Measurements from ENCODE around the gene NPAS2. TPM values are rescaled to one million over a fixed set of nuclear protein-coding genes. Genes with fewer than 3 reads are reported as not detected.
A peak's percentile ranks its signal among the peaks of the same experiment; 100 is the strongest.

NPAS2 gene
- total and polyA plus RNA-seq, 2 donors (not counting 1 experiment from before 2014, with no cell fraction given), result 3.6 to 4.9 TPM

GRCh38 chr2:100820273-100820522 is 259 bp downstream of the NPAS2 start:
- no peak for DNase-seq (ENCODE audit: low read depth in 2 of 2)
- no peak overlapping the region for H3K27ac ChIP-seq (ENCODE audit: insufficient read depth, low read length)
- peak overlapping the region; percentile 54 to 80 (median 71) for H3K4me3 ChIP-seq (replicated peaks in 1 of 4; ENCODE audit: control extremely low read depth in 1 of 4, insufficient read depth in 1 of 4, low read depth in 3 of 4, low read length in 4 of 4)
- no peaks in the 10 kb centered on the region for H3K36me3 ChIP-seq (ENCODE audit: control insufficient read depth, insufficient read depth, low read length)
- H3K4me2 ChIP-seq (ENCODE audit: extremely low read depth, insufficient read depth, low read length), result peak overlapping the region; percentile 77
- H2AFZ ChIP-seq (ENCODE audit: low read length), result peak overlapping the region; percentile 61
- peaks cover 2% of the 10 kb centered on the region for H3K4me1 ChIP-seq (ENCODE audit: control insufficient read depth, extremely low read depth, insufficient read depth, low read length)
- no peaks in the 10 kb centered on the region for H4K20me1 ChIP-seq (ENCODE audit: control insufficient read depth, extremely low read depth, insufficient read depth, low read length)
- H3K9ac ChIP-seq (ENCODE audit: insufficient read depth, low read length), result peak overlapping the region; percentile 67
- TF ChIP-seq EZH2 (IDR thresholded peaks at IDR 0.05; ENCODE audit: low read length, missing control alignments), result no peak
- TF ChIP-seq, protein P1, sequence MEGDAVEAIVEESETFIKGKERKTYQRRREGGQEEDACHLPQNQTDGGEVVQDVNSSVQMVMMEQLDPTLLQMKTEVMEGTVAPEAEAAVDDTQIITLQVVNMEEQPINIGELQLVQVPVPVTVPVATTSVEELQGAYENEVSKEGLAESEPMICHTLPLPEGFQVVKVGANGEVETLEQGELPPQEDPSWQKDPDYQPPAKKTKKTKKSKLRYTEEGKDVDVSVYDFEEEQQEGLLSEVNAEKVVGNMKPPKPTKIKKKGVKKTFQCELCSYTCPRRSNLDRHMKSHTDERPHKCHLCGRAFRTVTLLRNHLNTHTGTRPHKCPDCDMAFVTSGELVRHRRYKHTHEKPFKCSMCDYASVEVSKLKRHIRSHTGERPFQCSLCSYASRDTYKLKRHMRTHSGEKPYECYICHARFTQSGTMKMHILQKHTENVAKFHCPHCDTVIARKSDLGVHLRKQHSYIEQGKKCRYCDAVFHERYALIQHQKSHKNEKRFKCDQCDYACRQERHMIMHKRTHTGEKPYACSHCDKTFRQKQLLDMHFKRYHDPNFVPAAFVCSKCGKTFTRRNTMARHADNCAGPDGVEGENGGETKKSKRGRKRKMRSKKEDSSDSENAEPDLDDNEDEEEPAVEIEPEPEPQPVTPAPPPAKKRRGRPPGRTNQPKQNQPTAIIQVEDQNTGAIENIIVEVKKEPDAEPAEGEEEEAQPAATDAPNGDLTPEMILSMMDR (conservative IDR thresholded peaks at IDR 0.05 in 1 of 2, IDR thresholded peaks at IDR 0.05 in 1 of 2; ENCODE audit: low read depth in 1 of 2, low read length in 2 of 2), result no peak
- H3K79me2 ChIP-seq (ENCODE audit: control insufficient read depth, insufficient read depth, low read length), result no peaks in the 10 kb centered on the region
- no peaks in the 10 kb centered on the region for H3K27me3 ChIP-seq (ENCODE audit: control insufficient read depth, insufficient read depth, low read length)
- no peaks in the 10 kb centered on the region for H3K9me3 ChIP-seq (ENCODE audit: control insufficient read depth, insufficient read depth, low read depth, low read length)

DNA sequence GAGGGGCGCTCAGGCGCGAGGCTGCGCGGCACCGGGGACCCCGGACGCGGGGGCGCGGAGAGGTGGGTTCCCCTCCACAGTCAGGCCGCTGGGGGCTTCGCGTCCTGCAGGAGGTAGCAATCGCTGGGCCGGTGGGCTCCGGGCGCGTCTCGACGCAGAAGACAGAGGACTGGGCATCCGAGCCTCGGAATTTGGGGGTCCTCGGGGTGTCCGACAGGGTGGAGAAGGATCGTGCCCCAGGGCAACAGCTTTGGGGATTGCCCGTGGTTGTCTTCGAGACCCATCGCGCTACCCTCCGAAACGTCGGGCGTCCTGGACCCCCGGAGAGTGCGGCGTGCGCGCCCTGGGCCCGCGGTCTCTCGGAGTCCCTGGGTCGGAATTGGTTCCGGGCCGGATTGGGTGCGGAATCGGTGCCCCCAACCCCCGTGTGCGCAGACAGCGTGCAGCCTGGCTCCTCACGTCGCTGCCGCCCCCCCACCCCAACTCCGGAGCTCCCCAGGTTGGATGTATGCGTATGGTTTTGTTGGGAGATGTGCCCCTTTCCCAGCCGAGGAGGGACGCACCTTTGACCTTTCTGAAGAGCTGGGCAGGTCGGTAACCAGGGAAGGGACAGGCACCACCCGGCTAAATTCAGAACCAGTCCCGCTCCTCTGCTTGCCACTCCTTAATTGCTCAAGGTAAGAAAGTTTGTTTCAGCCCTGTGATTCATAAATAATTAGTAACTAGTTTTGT is 750 bp downstream of the NPAS2 start:
- H3K27me3 ChIP-seq (ENCODE audit: control insufficient read depth, insufficient read depth, low read length), result no peaks in the 10 kb centered on the region
- H3K9me3 ChIP-seq (ENCODE audit: control insufficient read depth, insufficient read depth, low read depth, low read length), result no peaks in the 10 kb centered on the region

GRCh38 chr2:100821255-100821910 is 1.4 kb downstream of the NPAS2 start:
- Histone ChIP-seq H2AFZ (ENCODE audit: low read length) (no peak overlapping the region), H3K9me3 (ENCODE audit: control insufficient read depth, insufficient read depth, low read depth, low read length) (no peaks in the 10 kb centered on the region), H3K4me2 (ENCODE audit: extremely low read depth, insufficient read depth, low read length) (no peak overlapping the region), H4K20me1 (ENCODE audit: control insufficient read depth, extremely low read depth, insufficient read depth, low read length) (no peaks in the 10 kb centered on the region), H3K9ac (ENCODE audit: insufficient read depth, low read length) (no peak overlapping the region), H3K4me3 (replicated peaks in 1 of 4; ENCODE audit: control extremely low read depth in 1 of 4, insufficient read depth in 1 of 4, low read depth in 3 of 4, low read length in 4 of 4) (peak overlapping the region in 3 of 4 experiments; percentile 54 to 80 (median 70)), H3K27me3 (ENCODE audit: control insufficient read depth, insufficient read depth, low read length) (no peaks in the 10 kb centered on the region), H3K36me3 (ENCODE audit: control insufficient read depth, insufficient read depth, low read length) (no peaks in the 10 kb centered on the region), H3K79me2 (ENCODE audit: control insufficient read depth, insufficient read depth, low read length) (no peaks in the 10 kb centered on the region), H3K27ac (ENCODE audit: insufficient read depth, low read length) (no peak overlapping the region), H3K4me1 (ENCODE audit: control insufficient read depth, extremely low read depth, insufficient read depth, low read length) (peaks cover 2% of the 10 kb centered on the region)
- TF ChIP-seq EZH2 (IDR thresholded peaks at IDR 0.05; ENCODE audit: low read length, missing control alignments), result no peak
- TF ChIP-seq, protein P1 (conservative IDR thresholded peaks at IDR 0.05 in 1 of 2, IDR thresholded peaks at IDR 0.05 in 1 of 2; ENCODE audit: low read depth in 1 of 2, low read length in 2 of 2), result peak in 1 of 2 donors; percentile 15
- peak in 1 of 2 donors; percentile 59 for DNase-seq (ENCODE audit: low read depth in 2 of 2)

More for the DNA sequence above, 750 bp downstream of the NPAS2 start:
- no peaks in the 10 kb centered on the region for H3K36me3 ChIP-seq (ENCODE audit: control insufficient read depth, insufficient read depth, low read length)
- H2AFZ ChIP-seq (ENCODE audit: low read length), result peak overlapping the region; percentile 61
- peaks cover 2% of the 10 kb centered on the region for H3K4me1 ChIP-seq (ENCODE audit: control insufficient read depth, extremely low read depth, insufficient read depth, low read length)
- H3K4me3 ChIP-seq (replicated peaks in 1 of 4; ENCODE audit: control extremely low read depth in 1 of 4, insufficient read depth in 1 of 4, low read depth in 3 of 4, low read length in 4 of 4), result peak overlapping the region; percentile 54 to 80 (median 71)
- peak overlapping the region; percentile 9 for H3K27ac ChIP-seq (ENCODE audit: insufficient read depth, low read length)
- H3K4me2 ChIP-seq (ENCODE audit: extremely low read depth, insufficient read depth, low read length), result peak overlapping the region; percentile 77
- no peak for TF ChIP-seq EZH2 (IDR thresholded peaks at IDR 0.05; ENCODE audit: low read length, missing control alignments)
- TF ChIP-seq, protein P1 (conservative IDR thresholded peaks at IDR 0.05 in 1 of 2, IDR thresholded peaks at IDR 0.05 in 1 of 2; ENCODE audit: low read depth in 1 of 2, low read length in 2 of 2), result no peak
- DNase-seq (ENCODE audit: low read depth in 2 of 2), result no peak
- H4K20me1 ChIP-seq (ENCODE audit: control insufficient read depth, extremely low read depth, insufficient read depth, low read length), result no peaks in the 10 kb centered on the region
- H3K9ac ChIP-seq (ENCODE audit: insufficient read depth, low read length), result peak overlapping the region; percentile 67
- no peaks in the 10 kb centered on the region for H3K79me2 ChIP-seq (ENCODE audit: control insufficient read depth, insufficient read depth, low read length)
